Activated CD4-positive, alpha-beta T cell treated with anti-CD3 and anti-CD28 coated beads for 36 hours (primary cell): Measurements from ENCODE around the gene TSKU. TPM values are rescaled to one million over a fixed set of nuclear protein-coding genes. Genes with fewer than 3 reads are reported as not detected.

Experiments
- ATAC-seq: fragments of 200-7000 bp; cut with Tn5 transposase; one replicate; pipeline ENCODE4 v1.10.0; 2021; ENCODE audit warnings: mild to moderate bottlenecking, moderate library complexity
- CTCF ChIA-PET: fragments of 350-600 bp; sonication (Branson Sonifier 250); formaldehyde crosslinking; loops from one replicate; lab custom pipeline; 2021; ENCODE audit warnings: antibody characterized with exemption; lab: Charles Lee
- POLR2A ChIA-PET: fragments of 350-600 bp; sonication (Branson Sonifier 250); formaldehyde crosslinking; loops from one replicate; lab custom pipeline; 2021; ENCODE audit warnings: antibody characterized with exemption, inconsistent platforms; lab: Charles Lee
- DNase-seq: peaks from one replicate; pipeline ENCODE4 v3.0.0-alpha.2; 2020
- H3K27ac Mint-ChIP-seq: one replicate; pipeline ENCODE4 v1.8.0; 2021; ENCODE audit warnings: mixed read lengths
- H3K27me3 Mint-ChIP-seq: one replicate; pipeline ENCODE4 v1.8.0; 2021; ENCODE audit warnings: mixed read lengths
- H3K36me3 Mint-ChIP-seq: one replicate; pipeline ENCODE4 v1.8.0; 2021; ENCODE audit warnings: low read depth, mixed read lengths
- H3K4me1 Mint-ChIP-seq: one replicate; pipeline ENCODE4 v1.8.0; 2021; ENCODE audit warnings: mixed read lengths
- H3K4me3 Mint-ChIP-seq: one replicate; pipeline ENCODE4 v1.8.0; 2021; ENCODE audit warnings: mild to moderate bottlenecking, moderate library complexity, mixed read lengths
- H3K9me3 Mint-ChIP-seq: one replicate; pipeline ENCODE4 v1.8.0; 2021; ENCODE audit warnings: low read depth, mixed read lengths
- intact Hi-C, 2 experiments: fragments of 100-400 bp; cut with DNase I in 1 of 2; cut with micrococcal nuclease in 1 of 2; formaldehyde crosslinking; loops; one replicate each; pipeline versions ENCODE4 v1.14.2 to v1.15.1; 2022 to 2024; cut with DNase I, micrococcal nuclease
- total RNA-seq, 2 experiments: library from RNA; stranded (reverse); gene quantifications; one replicate each; pipeline ENCODE4 v1.2.3, GENCODE V29; 2021

TSKU gene
- total RNA-seq, 2 experiments from 2014 or later = 8.0 to 8.3 TPM

- Mint-ChIP-seq H3K36me3 (no peaks in the 10 kb centered on the region), H3K4me1 (peaks cover 31% of the 10 kb centered on the region), H3K9me3 (no peaks in the 10 kb centered on the region), H3K27me3 (peaks cover 14% of the 10 kb centered on the region), H3K27ac (peak overlapping the region; percentile 30), H3K4me3 (no peak overlapping the region)
- POLR2A ChIA-PET = interaction anchor here (0.7 to 1.1 kb wide), 3 partner anchors 16 to 77 kb away, joined by 3 to 4 read pairs (median 3); partner anchors contain the start of gene TSKU
- ATAC-seq (peak; percentile 82), DNase-seq (peak; percentile 92)
- CTCF ChIA-PET = interaction anchor here (0.9 to 4.9 kb wide), 4 partner anchors 27 to 116 kb away, joined by 3 to 42 read pairs (median 16); no protein-coding TSS in a partner anchor
- intact Hi-C loops = loop anchor here (1.0 to 2.0 kb wide), 2 partner anchors 21 to 57 kb away; partner anchors contain the start of genes ACER3 (in 1 of the 2) and TSKU (in 1 of the 2)
Measured at GRCh38 chr11:76803811-76804600, 20.9 kb downstream of the TSKU start.

- H3K36me3 Mint-ChIP-seq = no peaks in the 10 kb centered on the region
- DNase-seq = peak; percentile 84
- no peaks in the 10 kb centered on the region for H3K9me3 Mint-ChIP-seq
- peaks cover 14% of the 10 kb centered on the region for H3K27me3 Mint-ChIP-seq
- no peak overlapping the region for H3K4me3 Mint-ChIP-seq
- POLR2A ChIA-PET = no interaction called here
- intact Hi-C loops = loop anchor here in 1 of 2 experiments (2.0 kb wide), 1 partner anchor 55 kb away; the partner anchor contains the start of gene ACER3
- H3K4me1 Mint-ChIP-seq = peaks cover 27% of the 10 kb centered on the region
- peak; percentile 64 for ATAC-seq
- peak overlapping the region; percentile 48 for H3K27ac Mint-ChIP-seq
- CTCF ChIA-PET = interaction anchor here (0.7 to 4.9 kb wide), 5 partner anchors 12 to 220 kb away, joined by 3 to 42 read pairs (median 4); no protein-coding TSS in a partner anchor
Measured at GRCh38 chr11:76805206-76805913, 22.2 kb downstream of the TSKU start.

GRCh38 chr11:76806131-76806530 is 23.0 kb downstream of the TSKU start:
- CTCF ChIA-PET = interaction anchor here (0.7 to 4.9 kb wide), 5 partner anchors 18 to 221 kb away, joined by 3 to 42 read pairs (median 4); no protein-coding TSS in a partner anchor
- Mint-ChIP-seq H3K4me3 (no peak overlapping the region), H3K9me3 (no peaks in the 10 kb centered on the region), H3K4me1 (peaks cover 31% of the 10 kb centered on the region), H3K27ac (no peak overlapping the region), H3K27me3 (peaks cover 14% of the 10 kb centered on the region), H3K36me3 (no peaks in the 10 kb centered on the region)
- ATAC-seq = no peak
- DNase-seq = no peak
- POLR2A ChIA-PET = no interaction called here
- intact Hi-C loops = no loop called here

GRCh38 chr11:76806608-76807205 is 23.6 kb downstream of the TSKU start:
- no peak overlapping the region for H3K27ac Mint-ChIP-seq
- ChIA-PET CTCF (interaction anchor here (0.6 to 7.2 kb wide), 9 partner anchors 8 to 113 kb away, joined by 3 to 100 read pairs (median 4); no protein-coding TSS in a partner anchor), POLR2A (no interaction called here)
- ATAC-seq (no peak), DNase-seq (no peak)
- H3K36me3 Mint-ChIP-seq = no peaks in the 10 kb centered on the region
- H3K27me3 Mint-ChIP-seq = peaks cover 14% of the 10 kb centered on the region
- no peaks in the 10 kb centered on the region for H3K9me3 Mint-ChIP-seq
- H3K4me3 Mint-ChIP-seq = no peak overlapping the region
- peaks cover 31% of the 10 kb centered on the region for H3K4me1 Mint-ChIP-seq
- intact Hi-C loops = loop anchor here in 1 of 2 experiments (1.0 kb wide), 1 partner anchor 240 kb away; no protein-coding TSS in a partner anchor

GRCh38 chr11:76807206-76807875 is 24.2 kb downstream of the TSKU start:
- intact Hi-C loops = loop anchor here in 1 of 2 experiments (1.0 kb wide), 1 partner anchor 239 kb away; no protein-coding TSS in a partner anchor
- H3K4me3 Mint-ChIP-seq = no peak overlapping the region
- H3K36me3 Mint-ChIP-seq = no peaks in the 10 kb centered on the region
- H3K9me3 Mint-ChIP-seq = no peaks in the 10 kb centered on the region
- DNase-seq (peak; percentile 91), ATAC-seq (peak; percentile 21)
- POLR2A ChIA-PET = no interaction called here
- H3K27me3 Mint-ChIP-seq = peaks cover 12% of the 10 kb centered on the region
- no peak overlapping the region for H3K27ac Mint-ChIP-seq
- H3K4me1 Mint-ChIP-seq = peaks cover 31% of the 10 kb centered on the region
- CTCF ChIA-PET = interaction anchor here (0.6 to 7.2 kb wide), 7 partner anchors 9 to 112 kb away, joined by 3 to 100 read pairs (median 3); no protein-coding TSS in a partner anchor

DNA sequence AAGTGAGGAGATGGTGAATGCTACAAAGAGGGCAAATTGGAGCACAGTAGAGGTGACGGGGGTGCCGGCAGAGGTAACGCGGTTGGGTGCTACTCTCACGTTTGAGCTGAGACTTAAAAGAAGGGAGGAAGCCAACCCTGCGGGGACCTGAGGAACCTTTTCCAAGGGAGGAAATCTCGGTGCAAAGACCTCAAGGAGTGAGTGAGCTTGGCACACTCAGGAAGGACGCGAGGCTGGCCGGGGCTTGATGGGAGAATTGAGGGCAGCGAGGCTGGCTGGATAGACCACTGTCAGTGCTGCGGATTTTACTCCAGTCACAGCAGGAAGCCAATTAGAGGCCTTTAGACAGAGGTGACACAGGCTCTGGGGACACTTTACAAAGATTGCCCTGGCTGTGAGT is 25.0 kb downstream of the TSKU start:
- DNase-seq = no peak
- Mint-ChIP-seq H3K36me3 (no peaks in the 10 kb centered on the region), H3K27me3 (peaks cover 12% of the 10 kb centered on the region), H3K9me3 (no peaks in the 10 kb centered on the region), H3K4me1 (peaks cover 29% of the 10 kb centered on the region), H3K4me3 (no peak overlapping the region), H3K27ac (no peak overlapping the region)
- ATAC-seq = no peak
- ChIA-PET CTCF (interaction anchor here (0.6 to 7.2 kb wide), 6 partner anchors 8 to 111 kb away, joined by 3 to 100 read pairs (median 4); no protein-coding TSS in a partner anchor), POLR2A (no interaction called here)
- intact Hi-C loops = no loop called here

GRCh38 chr11:76808996-76809395 is 25.8 kb downstream of the TSKU start:
- intact Hi-C loops = no loop called here
- no peaks in the 10 kb centered on the region for H3K9me3 Mint-ChIP-seq
- H3K27ac Mint-ChIP-seq = no peak overlapping the region
- H3K4me3 Mint-ChIP-seq = no peak overlapping the region
- H3K27me3 Mint-ChIP-seq = peaks cover 12% of the 10 kb centered on the region
- H3K36me3 Mint-ChIP-seq = no peaks in the 10 kb centered on the region
- no peak for DNase-seq
- ChIA-PET CTCF (interaction anchor here (0.6 to 7.2 kb wide), 9 partner anchors 9 to 574 kb away, joined by 3 to 100 read pairs (median 7); no protein-coding TSS in a partner anchor), POLR2A (no interaction called here)
- H3K4me1 Mint-ChIP-seq = peaks cover 21% of the 10 kb centered on the region
- no peak for ATAC-seq

- H3K27ac Mint-ChIP-seq = peak overlapping the region; percentile 87
- intact Hi-C loops = loop anchor here (1.0 kb wide), 5 partner anchors 50 to 281 kb away; partner anchors contain the start of gene ACER3 (in 1 of the 2)
- H3K36me3 Mint-ChIP-seq = no peaks in the 10 kb centered on the region
- peaks cover 1% of the 10 kb centered on the region for H3K9me3 Mint-ChIP-seq
- ChIA-PET CTCF (interaction anchor here (0.6 to 7.2 kb wide), 9 partner anchors 8 to 230 kb away, joined by 3 to 100 read pairs (median 7); no protein-coding TSS in a partner anchor), POLR2A (interaction anchor here (0.5 kb wide), 1 partner anchor 108 kb away, joined by 8 read pairs; no protein-coding TSS in a partner anchor)
- peaks cover 9% of the 10 kb centered on the region for H3K4me1 Mint-ChIP-seq
- ATAC-seq (peak; percentile 73), DNase-seq (peak; percentile 78)
- no peak overlapping the region for H3K4me3 Mint-ChIP-seq
- peaks cover 8% of the 10 kb centered on the region for H3K27me3 Mint-ChIP-seq
Measured at GRCh38 chr11:76810151-76810853, 27.1 kb downstream of the TSKU start.

DNA sequence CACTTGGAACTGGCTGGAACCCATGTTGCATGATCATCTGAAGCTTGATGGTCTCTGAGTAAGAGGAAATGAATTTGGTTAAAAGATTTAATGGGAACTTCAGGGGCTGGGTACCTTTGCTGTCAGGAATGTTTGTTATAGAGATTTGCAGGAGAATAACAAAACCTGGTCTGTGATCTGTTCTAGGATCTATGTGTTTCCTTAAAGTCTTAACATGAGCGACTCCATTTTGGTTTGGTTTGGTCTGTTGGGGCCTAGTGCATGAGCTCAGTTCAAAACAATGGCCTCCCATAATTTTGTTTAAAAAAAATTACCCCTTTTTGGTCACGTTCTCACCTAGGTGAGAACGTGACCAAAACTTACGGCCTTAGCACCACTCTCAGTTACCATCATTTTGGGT is 28.1 kb downstream of the TSKU start:
- Mint-ChIP-seq H3K9me3 (peaks cover 8% of the 10 kb centered on the region), H3K27ac (no peak overlapping the region), H3K36me3 (no peaks in the 10 kb centered on the region), H3K4me3 (no peak overlapping the region), H3K27me3 (peaks cover 6% of the 10 kb centered on the region), H3K4me1 (peaks cover 5% of the 10 kb centered on the region)
- POLR2A ChIA-PET = no interaction called here
- no peak for ATAC-seq
- intact Hi-C loops = no loop called here
- CTCF ChIA-PET = interaction anchor here (0.8 to 7.2 kb wide), 3 partner anchors 89 to 229 kb away, joined by 3 to 100 read pairs (median 6); no protein-coding TSS in a partner anchor
- DNase-seq = no peak

- intact Hi-C loops = no loop called here
- DNase-seq (no peak), ATAC-seq (no peak)
- Mint-ChIP-seq H3K4me3 (no peak overlapping the region), H3K27ac (no peak overlapping the region), H3K4me1 (peaks cover 5% of the 10 kb centered on the region), H3K36me3 (no peaks in the 10 kb centered on the region), H3K9me3 (peaks cover 9% of the 10 kb centered on the region), H3K27me3 (peaks cover 2% of the 10 kb centered on the region)
- POLR2A ChIA-PET = no interaction called here
- CTCF ChIA-PET = interaction anchor here (1.2 kb wide), 1 partner anchor 106 kb away, joined by 4 read pairs; no protein-coding TSS in a partner anchor
Measured at GRCh38 chr11:76814414-76814813, 31.3 kb downstream of the TSKU start.
